Activated CD8-positive, alpha-beta memory T cell treated with anti-CD3 and anti-CD28 coated beads for 48 hours (primary cell): ENCODE measurements around the gene TAS2R39.

Experiments
- DNase-seq, 3 experiments: peaks; one replicate each; pipeline ENCODE4 v3.0.0-alpha.2; 2020; ENCODE audit warnings: low read depth in 2 of 3, low spot score in 2 of 3

The TAS2R39 gene

DNA sequence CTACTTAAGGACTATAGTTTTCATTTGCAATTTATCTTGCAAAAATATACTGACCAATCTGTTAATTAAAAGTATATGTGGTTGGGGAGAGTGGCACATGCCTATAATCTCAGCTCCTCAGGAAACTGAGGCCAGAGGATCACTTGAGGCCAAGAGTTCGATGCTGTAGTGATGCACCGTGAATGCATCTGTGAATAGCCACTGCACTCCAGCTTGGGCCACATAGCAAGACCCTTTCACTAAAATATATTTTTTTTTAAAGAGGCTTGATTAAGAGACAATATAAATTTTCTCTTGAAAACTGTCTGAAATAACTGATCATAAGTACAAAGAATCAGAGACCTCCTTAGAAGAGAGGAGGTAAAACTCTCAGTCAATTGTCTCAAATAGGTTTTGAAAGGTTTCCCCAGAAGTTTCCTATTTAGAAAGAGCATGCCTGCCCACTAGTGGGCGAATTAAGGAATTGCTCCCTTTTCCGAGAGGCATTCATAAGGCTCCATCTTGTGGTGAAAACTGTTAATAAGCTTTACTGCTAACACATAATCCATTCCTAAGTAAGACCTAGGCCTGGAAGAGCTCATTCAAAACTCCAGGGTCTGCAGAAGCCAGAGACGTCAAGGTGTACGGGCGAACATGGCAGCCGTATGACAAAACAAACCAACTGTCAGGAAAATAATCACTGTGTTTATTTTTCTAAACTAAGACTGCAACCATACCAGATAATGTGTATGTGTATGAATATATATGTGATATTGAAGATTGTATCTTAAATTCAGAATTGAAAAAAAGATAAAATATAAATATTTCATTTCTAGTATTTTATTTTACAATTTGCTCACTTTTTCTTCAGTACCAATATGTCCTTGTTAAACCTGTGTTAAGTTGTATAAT lies 31.8 kb downstream of the TAS2R39 start:
- DNase-seq: peak in 1 of 3 experiments; percentile 22

DNA sequence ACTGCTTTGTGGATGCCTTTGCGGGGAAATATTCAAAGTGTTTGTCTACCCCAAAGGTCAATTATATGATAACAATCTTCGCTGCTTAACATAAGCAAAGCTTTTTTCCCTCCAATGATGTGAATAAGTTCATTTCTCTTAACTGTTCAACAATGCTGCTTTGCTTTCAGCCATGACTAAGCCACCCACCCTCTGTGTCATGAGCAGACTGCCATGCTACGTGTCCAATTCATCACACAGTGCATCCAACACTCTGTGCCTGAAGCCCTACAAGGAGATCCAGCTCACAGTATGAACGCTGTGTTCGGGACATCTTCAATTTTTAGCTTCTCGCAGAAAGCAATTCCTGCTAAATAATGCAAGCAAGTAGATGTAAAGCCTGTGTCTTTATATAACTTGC lies 32.9 kb downstream of the TAS2R39 start:
- no peak for DNase-seq

DNA sequence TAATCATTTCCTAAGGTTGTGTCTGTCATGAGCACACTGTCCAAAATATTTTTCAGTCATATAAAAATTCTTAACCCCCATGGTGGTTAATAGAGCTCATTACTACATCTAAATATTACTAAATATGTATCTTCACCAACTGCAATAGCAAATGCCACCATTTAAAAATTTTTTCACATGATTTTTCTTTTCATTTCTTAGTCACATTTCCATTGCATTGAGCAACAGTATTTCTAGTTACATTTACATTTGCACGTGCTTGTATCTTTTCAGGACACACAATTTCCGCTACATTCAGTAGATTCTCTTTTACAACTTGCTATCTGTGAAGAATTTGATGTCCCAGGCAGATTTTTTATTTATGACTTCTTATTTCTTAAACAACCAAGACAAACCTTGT lies 33.5 kb downstream of the TAS2R39 start:
- DNase-seq: no peak

- no peak for DNase-seq
Observed at GRCh38 chr7:143217806-143218205, 34.6 kb downstream of the TAS2R39 start.

- no peak for DNase-seq
Observed at GRCh38 chr7:143221286-143221685, 38.1 kb downstream of the TAS2R39 start.

GRCh38 chr7:143221737-143222136 lies 38.5 kb downstream of the TAS2R39 start, which contains the start of gene TAS2R40:
TAS2R40 (plus strand) TSS chr7:143222037; CDS start chr7:143222079, 42 bp downstream.
- DNase-seq: no peak

- no peak for DNase-seq
Observed at GRCh38 chr7:143222782-143223181, 39.6 kb downstream of the TAS2R39 start.

- no peak for DNase-seq
Observed at GRCh38 chr7:143223784-143224183, 40.6 kb downstream of the TAS2R39 start.

DNA sequence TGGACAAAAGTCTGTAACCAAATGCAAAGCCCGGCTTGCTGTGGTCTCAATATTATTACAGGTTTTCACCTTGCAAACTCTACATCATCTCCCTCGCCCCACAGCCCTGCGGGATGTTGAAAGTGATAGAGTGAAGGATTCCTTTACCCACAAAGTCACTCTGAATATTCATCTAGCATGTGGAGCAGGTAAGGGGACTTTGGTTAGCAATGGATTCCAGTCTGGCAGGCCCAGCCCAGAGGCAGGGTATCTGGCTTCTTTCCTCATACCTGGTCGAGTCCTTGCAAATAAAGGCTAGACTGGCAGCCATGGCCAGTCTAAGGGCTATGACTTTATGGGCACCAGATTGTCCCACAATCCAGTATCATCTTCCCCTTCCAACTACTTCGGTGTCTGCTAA lies 41.8 kb downstream of the TAS2R39 start:
- DNase-seq: no peak

DNA sequence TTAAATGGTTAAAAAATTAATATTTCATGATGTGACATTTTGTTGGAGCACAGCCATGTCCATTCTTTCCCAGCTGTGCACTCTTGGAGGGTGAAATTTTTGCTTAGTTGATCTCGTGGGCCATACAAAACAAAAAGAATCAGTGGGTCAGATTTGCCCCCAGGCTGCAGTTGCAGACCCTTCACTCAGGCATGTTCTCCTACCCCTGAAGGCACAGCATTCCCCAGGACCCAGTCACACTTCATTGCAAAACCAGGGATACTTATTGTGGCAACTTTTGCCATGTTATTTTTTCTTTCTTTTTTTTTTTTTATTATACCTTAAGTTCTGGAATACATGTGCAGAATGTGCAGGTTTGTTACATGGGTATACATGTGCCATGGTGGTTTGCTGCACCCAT lies 44.6 kb downstream of the TAS2R39 start:
- no peak for DNase-seq

GRCh38 chr7:143229054-143229790 lies 46.0 kb downstream of the TAS2R39 start:
- DNase-seq: no peak

DNA sequence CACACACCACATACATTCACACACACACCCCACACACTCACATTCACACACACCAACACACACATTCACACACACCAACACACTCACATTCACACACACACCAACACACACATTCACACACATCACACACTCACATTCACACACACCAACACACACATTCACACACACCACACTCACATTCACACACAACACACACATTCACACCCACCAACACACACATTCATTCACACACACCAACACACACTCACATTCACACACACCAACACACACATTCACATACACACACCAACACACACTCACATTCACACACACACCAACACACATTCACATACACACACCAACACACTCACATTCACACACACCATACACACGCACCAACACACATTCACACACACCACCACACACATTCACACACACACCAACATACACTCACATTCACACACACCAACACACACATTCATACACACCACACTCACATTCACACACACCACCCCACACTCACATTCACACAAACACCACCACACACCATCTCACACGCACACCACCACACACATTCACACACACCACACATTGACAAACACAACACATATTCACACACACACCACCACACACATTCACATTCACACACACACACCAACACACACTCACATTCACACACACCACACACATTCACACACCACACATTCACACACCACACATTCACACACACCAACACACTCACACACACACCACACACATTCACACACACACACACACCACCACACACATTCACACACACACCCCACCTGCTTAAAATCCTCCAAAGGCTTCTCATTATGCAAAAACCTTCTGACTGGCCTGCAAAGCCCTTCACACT lies 47.6 kb downstream of the TAS2R39 start:
- DNase-seq: no peak
